NCI-H1417 (cell line): Measurements from ENCODE around the gene LY6G5B.

Experiments used
- DNase-seq, 3 experiments: peaks; one replicate each; lab custom pipeline; 2025; lab: John Stamatoyannopoulos, UW

The LY6G5B gene

DNA sequence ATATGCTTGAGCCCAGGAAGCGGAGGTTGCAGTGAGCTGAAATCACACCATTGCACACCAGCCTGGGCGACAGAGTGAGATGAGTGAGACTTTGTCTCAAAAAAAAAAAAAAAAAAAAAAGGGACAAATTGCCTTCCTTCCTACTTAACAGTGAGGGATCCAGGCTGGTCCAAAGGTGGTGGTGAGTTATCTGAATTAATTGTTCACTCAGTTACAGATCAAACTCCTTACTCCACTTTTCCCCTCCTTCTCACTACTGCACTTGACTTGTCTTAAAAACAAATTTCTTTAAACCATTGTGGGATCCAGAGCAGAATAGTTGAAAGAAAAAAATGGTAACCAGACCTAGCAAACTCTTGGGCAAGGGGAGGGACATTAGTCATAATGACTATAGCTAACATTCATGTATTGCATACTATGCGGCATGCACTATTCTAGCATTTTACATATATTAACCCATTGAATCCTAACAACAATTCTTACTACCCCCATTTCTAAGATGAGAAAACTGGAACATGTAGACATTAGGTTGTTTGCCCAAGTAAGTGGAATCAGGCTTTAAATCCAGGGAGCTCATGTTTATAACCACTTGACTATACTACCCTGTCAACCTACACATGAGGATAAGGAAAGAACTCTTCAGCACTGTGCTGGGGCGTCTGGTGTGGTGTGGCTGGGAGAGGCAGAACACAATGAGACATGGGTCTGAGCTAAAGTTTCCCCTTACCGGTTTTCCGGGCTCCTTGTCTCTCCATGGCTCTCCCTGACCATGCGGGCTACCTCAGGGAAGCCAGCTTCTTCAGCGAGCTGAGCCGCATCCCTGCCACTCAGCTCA, 6.4 kb upstream of the LY6G5B start:
- DNase-seq: no peak

DNA sequence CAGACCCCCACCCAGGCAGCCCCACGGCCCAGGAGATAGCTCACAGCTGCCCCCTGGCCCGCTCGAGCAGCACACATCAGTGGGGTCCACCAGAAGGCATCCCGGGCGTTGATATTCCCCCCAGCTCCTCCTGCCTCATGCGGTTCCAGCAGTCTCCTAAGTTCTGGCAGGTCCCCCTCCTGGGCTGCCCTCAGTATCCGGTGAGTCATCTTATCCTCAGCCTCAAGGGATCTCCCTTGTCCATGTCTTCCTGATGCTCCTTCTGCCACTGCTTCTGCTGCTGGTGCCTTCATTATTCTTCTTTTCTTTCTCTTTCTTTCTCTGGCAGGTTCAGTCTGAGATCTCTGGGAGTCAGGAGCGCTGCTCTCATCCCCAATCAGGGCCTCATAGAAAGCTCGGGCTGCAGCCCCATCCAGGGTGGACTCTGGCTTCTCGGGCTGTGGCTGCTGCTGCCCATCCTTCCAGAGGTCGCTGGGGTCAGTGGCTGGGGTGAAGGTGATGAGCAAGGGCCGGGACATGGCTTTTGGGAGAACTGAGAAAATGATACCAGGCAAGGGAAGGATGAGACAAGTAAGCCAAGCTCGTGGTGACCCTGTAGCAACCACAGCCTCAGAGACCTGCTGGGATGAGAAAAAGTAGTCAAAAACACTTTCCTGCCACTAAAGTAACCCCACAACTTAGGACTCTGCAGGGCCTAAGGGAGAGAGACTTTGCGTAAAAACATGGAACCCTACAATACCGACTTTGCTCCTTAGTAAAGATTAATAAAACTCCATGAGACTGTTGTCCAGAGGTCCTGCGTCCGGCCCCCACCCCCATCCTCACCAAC, 5.6 kb upstream of the LY6G5B start:
- peak in 2 of 3 experiments; percentile 30 to 50 for DNase-seq

DNA sequence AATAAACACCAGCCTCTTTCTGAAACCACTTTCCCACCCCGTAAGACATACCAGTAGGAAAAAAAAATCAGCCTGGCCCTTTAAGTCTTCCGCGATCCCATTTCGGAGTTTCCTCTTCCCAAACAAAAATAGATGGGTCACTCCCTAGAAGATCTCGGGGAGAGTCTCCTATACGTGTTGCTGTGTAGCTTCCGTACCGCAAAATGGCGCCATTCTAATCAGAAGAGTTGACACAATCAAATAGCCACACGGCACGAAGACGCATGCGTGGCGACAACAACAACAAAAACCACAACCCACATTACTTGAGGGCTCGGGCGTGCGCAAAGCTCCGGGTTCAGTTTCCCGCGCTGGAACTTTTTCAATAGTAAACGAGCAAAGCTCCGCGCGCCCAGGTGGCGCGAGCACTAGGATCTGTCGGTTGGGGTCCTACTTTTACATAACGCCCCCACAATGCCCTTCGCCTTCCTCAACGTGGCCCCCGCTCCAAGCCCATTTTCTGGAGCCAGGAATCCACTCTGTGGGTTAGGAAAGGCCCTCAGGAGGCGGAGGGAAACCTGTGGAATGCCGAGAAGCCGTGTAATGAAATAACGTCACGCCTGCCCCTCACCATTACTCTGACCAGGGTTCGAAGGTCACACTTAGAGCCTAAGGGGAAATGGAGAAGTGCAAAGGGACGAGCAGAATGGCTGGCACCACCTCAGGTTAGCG, 4.8 kb upstream of the LY6G5B start, which contains the start of gene GPANK1:
Gene GPANK1 (minus strand): TSS at position 208 of the 711 bp plus-strand sequence. CDS start 519 bp downstream, outside the sequence.
- peak; percentile 86 to 96 (median 94) for DNase-seq

DNA sequence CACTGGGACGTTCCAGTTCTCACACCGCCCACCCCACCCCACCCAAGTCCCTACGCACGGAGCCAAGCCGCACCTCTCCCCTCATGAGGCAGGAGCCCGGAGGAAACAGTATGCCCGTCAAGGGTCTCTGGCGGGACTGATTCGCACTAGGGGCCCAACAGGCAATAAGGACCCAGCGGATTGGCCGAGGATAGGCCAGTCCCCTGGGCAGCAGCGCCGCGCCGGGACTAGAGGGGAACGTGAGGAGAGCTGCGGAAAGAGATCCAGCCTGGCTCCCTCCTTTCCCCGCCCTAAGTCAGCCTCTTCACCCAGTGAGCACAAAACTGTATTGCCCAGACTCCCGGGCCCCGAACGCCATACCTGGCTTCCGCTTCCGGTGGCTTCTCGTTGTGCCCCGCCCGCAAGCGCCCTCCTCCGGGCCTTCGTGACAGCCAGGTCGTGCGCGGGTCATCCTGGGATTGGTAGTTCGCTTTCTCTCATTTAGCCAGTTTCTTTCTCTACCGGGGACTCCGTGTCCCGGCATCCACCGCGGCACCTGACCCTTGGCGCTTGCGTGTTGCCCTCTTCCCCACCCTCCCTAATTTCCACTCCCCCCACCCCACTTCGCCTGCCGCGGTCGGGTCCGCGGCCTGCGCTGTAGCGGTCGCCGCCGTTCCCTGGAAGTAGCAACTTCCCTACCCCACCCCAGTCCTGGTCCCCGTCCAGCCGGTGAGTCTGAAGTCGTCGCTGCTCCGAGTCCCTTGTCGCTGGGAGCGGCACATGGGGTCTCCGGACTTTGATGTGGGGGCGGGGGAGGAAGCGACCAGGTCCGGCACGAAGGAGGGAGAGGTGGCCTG, 4.1 kb upstream of the LY6G5B start, which contains the start of gene CSNK2B:
Gene CSNK2B (plus strand): TSS at position 580 of the 836 bp plus-strand sequence. CDS start 752 bp downstream, outside the sequence.
- DNase-seq: peak; percentile 95 to 98 (median 95)

DNA sequence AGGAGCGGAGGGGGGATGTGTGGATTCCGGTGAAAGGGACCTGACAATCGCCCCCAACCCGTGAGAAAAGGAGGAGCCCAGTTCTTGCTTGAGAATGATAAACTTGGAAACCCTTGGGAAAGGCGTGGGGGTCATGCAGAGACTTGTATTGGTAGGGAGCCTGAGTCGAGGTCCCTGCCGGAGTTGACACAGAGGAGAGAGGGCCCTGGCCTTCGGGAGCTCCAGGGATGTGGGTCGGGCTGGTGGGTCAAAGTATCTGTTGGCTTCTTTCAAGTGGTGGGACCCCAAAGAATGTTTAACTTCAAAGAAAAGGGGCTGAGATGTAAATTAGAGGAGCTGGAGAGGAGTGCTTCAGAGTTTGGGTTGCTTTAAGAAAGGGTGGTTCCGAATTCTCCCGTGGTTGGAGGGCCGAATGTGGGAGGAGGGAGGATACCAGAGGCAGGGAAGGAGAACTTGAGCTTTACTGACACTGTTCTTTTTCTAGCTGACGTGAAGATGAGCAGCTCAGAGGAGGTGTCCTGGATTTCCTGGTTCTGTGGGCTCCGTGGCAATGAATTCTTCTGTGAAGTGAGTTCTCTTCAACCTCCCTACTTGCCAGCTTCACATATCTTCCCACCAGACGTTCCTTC, 3.3 kb upstream of the LY6G5B start:
- DNase-seq: no peak

DNA sequence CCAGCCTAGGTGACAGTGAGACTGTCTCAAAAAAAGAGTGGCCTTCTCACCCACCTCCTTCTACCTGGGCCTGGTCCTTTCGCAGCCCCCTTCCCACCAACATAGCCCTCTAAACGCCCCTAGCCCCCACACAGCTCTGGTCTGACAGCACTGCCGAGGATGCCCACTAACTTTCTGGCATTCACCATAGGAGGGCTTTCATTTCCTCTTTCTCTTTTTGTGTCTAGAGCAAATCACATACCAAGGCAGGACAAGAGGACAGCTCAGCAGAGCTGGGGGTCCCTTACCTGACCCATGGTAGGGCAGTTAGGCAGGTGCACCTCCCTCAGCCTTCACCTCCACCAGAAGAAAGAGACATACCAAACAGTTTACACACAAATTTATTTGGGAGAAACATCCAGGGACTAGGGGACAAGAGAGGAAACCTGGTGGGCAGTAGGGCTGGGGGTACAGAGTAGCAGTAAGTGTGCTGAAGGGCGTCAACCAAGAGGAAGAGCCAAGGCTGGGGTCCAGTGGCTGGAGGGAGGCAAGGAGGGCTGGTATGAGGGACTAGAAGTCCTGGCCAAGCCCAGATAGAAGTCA, 6.6 kb downstream of the LY6G5B start:
- DNase-seq: no peak

DNA sequence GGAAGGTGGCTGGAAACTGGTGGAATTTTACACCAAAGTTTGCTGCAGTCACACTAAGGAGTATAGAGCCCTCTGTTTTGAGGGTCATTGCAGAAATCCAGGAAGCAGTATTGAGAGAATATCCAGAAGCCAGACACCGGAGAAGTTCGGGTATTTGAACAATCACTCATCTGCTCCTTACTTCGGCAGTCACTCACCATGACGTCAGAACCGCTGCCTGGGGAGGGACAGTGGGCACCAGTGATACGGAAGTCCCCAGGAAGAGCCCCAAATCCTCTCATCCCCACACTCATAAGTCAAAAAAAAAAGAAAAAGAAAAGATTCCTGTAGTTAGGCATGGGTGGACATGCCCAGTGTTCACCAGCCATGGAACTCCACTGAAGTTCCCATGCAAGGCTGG, 7.1 kb downstream of the LY6G5B start:
- no peak for DNase-seq

DNA sequence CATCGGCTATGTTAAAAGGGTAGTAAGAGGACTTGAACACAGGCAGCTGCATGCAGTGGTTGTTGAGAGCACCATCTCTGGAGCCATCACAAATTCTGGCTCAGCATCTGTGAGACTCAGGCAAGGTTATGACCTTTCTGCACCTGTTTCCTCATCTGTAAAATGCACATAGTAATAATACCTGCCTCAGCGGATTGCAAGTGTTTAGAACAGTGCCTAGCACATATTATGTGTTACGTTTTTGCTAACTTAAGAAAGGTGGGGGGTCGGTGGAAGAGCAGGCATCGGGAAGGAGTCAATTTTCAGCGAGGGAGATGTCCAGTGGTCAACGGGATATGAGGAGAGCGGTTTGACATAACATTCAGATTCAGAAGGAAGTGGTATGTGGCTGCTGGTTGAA, 8.2 kb downstream of the LY6G5B start:
- no peak for DNase-seq

DNA sequence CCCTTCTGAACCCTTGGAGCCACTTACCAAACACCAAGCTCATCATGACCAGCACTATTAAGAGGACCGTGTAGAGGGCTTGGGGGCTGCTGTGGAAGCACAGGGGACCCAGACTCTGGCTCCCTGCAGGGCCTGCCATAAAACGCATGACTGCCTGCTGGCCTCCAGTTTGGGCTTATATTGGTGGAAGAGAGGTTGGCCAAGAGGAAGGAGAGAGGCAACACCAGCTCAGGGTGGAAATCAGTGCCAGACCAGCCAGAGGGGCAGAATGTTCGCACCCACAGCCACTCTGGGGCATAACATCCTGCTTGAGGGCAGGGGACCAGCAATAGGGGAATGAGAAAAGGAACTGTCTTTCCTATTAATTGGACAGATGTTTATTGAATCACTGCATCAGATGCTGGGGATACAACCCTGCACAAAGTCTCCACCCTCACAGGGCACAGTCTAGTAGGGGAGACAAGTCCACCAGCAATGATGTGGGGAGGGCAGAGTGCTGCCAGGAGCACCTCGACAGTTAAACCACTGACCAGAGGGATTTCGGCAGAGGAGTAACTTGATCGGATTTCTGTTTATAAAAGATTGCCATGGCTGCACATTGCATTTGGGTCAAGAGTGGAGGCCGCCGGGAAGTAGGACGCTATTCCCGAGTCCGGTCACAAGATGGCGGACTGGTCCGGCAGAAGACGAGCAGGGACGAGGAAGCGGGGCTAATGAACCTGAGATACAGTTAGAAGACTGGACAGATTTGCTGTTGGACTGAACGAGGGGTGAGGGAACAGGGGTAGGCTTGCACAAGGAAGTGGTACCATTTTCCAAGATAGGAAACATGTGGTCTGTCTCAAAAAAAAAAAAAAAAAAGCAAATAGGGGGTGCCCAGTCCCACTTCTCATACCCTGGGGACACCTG, 10.7 kb downstream of the LY6G5B start, which contains the start of gene LY6G5C:
Gene LY6G5C (minus strand): TSS at position 842 of the 909 bp plus-strand sequence. CDS start 694 bp downstream, at position 148.
- DNase-seq: peak; percentile 68 to 89 (median 73)

DNA sequence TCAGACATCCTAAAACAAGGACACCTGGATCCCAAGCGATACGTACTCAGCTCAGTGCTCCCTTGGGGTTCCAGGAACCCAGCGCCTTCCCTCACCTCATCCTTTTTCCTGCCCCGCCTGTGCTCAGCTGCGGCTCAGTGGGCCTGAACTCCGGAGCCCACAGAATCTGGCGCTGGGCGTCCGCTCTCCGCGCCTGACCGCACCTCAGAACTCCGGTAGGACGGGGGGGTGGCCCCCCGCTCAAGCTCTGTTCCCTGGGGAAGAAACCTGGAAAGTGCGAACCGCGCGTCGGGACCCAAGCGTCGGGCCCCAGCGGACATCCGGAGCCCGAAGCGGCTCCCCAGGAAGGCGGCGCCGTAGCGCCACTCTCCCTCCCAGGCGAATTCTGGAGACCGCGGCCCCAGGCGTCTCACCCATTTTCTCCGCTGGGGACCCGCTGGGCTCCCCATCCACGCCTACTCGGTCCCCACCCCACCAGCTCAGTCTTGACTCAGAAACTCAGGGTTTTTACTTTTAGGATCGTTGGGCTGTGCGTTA, 11.4 kb downstream of the LY6G5B start:
- peak; percentile 42 to 78 (median 75) for DNase-seq

DNA sequence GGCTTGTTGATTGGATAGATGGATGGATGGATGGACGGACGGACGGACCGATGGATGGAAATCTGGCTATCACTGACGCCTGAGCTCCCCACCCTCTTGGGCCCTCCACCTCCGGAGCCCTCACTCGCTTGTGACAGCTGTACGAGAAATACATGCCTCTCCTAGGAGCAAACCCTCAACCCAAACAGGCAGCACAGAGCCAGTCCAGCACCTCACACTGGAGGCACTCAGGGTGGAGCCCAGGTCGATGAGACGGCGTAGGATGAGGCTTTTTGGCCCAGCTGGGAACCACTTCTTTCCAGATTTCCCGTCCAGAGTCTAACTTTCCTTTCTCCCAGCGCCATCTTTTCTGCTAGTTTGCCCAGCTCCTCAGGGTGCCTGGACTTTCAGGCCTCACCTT, 13.8 kb downstream of the LY6G5B start:
- peak in 1 of 3 experiments; percentile 22 for DNase-seq

DNA sequence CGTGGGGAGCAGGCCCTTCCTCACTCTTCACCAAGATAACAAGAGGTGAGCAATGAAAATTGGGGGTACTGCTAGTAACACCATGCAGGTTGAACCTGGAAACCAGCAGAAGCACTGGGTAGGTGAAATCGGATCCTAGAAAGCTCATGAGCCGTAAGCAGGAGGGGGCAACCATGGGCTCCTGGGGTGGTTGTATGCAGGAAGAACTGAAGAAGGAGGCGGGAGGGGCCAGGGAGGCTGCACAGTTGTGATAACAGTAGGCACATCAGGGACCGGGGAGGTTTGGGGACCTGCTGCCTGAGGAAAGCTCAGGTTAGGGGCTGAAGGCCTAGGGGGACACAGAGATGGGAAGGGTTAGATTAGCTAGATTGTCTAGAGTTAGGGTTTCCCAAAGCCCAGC, 16.7 kb downstream of the LY6G5B start:
- DNase-seq: no peak

DNA sequence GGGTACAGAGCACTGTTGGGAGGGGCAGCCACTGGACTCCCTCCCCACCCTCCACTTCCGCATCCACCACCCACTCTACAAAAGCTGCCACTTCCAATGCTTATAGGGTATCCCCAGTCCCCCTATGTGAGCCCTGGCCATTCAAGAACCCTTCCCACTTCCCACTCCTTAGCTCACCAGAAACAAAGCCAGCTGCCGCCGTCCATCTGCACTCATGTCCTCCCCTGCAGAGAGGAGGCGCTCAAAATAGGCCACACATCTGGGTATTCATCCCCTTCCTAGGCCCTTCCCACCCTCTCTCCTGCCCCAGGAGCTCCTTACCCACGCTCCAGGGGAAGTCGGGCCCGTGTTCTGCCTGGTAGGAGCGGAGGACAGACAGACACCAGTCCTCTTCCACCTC, 17.5 kb downstream of the LY6G5B start:
- no peak for DNase-seq

DNA sequence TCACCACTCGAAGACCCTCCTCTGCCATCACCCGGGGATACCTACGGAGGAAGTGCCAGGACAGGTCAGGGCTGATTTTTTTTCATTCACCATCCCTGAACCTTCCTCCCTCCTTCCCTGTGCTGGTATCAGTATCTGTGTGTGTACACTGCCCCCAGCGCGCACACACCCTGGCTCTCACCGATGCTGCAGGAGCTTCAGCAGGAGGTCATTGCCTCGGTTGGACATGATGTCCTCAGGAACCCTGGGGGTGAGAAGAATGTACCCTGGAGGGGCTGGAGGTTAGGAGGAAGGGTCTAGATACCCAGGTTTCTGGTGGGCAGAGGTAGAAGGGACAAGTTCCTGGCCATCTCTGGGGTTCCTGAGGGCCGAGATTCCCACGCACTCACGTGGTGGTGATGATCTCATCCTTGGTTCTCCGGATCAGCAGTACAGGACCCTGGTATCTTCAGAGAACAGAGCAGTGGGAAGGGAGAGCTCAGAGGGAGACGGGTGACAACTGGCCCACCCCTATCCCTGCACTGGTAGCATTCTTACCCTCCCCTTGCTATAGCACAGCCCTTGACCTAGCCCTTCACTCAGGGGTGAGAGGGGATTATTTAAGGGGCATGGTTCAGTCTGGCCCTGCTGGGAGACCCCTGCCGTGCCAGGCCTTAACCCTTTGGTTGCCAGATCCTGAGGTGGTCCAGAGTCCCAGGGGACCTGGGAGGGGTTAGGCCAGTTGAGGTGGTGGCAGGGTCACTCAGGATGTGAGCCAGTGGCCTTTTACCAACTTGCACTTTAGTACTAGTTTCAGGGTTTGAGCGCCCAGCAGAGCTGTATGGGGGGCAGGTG, 18.3 kb downstream of the LY6G5B start:
- no peak for DNase-seq

DNA sequence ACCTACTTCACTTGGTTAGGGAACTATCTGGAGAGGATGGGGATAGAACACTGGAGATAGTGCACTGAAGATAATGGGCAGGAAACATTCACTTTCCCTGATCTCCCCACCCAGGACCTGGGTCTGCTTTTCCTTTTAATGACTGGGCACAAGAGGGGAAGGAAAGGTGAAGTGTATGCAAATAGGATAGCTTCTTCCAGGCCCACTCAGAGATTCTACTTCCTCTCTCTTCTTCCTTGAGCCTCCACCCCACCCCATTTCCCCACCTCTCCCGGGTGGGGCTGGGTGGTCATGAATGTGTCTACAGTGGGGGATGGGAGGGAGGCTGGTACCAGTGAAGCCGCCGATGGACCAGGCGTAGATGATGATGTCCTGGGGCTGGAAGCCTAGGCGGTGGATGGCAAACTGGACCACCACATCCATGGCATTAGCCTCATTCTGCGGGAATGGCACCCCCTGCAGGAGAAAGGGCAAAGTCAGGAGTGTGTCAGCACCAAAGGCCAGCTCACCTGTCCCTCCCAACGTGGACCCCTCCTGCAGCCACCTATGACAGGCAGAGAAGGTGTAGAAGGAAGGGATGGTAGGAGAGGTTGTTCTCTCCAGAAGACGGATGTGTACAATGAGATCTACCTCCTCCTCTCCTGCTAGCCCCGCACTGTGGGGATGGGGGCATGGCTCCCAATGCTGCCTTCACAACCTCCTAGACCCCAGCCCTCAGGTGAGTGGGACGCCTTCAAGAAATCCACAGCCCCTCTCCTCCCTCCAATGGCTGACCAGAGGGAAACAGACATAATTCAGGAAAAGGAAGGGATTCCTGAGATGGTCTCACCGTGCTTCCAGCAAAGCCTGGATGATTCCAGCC, 19.7 kb downstream of the LY6G5B start:
- DNase-seq: no peak

DNA sequence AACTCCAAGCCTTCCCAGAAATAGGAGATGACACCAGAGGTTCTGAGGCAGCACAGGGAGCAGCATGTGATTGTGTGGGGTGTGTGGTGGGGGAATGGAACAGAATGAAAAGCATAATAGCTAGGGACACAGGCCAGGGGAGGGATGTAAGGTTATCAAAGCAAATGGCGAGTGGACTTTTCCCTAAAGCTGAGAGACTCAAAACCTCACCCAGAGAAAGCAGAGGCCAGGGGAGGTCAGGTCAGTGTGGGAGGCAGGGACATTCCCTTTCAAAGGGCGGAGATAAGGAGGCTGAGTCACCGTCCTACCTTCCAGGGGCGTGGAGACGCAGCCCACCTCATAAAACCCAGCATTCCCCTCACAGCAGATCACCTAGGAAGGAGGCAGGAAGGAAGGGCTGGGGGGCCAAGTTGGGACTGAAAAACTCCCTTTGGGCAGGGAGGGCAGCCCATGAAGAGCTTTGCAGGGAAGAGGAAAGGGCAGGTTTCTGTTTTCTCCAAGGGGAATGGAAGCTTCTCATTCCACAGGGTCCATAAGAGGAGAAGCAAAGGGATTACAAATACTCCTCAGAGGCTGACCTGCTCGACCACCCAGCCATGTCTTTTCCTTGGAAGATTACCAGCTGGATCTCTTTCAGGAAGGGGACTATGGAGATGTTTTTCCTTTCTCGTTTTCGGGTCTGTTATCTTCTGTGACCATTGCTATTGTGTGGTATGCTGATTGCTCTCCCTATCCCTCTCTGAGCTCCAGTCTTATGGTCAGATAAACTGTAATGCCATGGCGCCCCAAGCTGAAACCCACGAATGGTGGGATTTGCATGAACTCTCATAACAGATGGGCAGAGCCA, 20.7 kb downstream of the LY6G5B start:
- DNase-seq: no peak
